GM19372 (cell line): ENCODE measurements around the gene CALML3.

Experiments
- ATAC-seq: cut with Tn5 transposase; IDR thresholded peaks from one replicate; pipeline ENCODE4 v1.9.1; 2021; ENCODE audit warnings: mild to moderate bottlenecking, low read depth, moderate library complexity; ENCODE audit not compliant: unreplicated experiment

The CALML3 gene

DNA sequence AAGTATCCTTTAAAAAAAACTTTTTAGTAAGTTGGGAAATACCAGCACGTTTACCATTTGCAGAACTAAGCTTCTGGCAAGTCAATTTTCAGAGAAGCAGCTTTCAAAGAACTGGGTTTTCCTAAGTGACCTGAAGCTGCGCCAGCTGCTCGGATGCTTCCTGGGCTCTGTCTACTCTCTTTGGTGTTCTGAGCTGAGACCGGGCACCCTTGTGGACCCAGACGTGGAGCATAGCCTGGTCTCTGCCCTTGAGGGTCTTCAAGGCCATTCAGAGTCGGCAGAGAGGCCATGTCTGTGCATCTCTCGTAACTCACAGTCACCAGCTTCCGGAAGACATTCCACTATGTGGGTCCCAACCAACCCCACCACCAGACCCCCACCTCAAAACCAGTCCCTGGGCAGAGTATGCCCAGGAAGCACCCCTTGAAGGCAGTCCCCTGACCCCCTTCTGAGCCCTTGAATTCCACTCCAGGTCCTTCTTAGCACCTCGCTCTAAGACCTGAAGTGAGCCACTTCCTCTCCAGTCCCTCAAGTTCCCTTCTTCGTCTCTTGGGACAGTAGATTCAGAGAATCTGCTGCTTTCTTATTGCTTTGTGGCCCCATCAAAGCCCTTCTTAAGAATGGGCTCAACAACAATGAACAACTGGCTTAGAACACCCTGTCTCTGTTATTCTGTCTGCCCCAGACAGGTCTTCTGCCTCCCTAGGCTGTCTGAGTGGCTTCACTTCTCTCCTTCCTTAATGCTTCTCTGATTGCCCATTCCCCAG lies 33.9 kb upstream of the CALML3 start:
- ATAC-seq = no peak

GRCh38 chr10:5491477-5491876 lies 33.3 kb upstream of the CALML3 start:
- no peak for ATAC-seq

GRCh38 chr10:5492322-5492855 lies 32.4 kb upstream of the CALML3 start:
- no peak for ATAC-seq

GRCh38 chr10:5492929-5493576 lies 31.7 kb upstream of the CALML3 start:
- no peak for ATAC-seq

GRCh38 chr10:5493691-5494090 lies 31.1 kb upstream of the CALML3 start:
- ATAC-seq = no peak

DNA sequence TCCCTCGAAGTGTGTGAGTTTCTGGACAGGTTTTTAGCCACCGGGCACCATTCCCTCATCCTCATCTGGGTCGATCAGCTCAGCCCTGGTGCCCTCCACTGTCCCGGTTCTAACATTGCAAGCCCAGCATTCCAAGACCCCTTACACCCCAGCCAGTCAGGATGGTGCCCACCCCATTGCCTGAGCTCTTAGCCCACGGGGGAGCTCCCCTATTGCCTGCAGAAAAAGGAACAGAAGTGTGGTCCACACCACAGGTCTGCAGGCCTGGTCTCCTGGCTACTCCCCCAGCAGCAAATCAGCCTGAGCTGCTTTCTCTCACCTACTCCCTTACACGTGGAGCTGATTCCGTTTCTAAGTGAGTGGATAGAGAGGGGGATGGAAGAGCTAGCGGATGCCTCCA lies 30.1 kb upstream of the CALML3 start:
- no peak for ATAC-seq

DNA sequence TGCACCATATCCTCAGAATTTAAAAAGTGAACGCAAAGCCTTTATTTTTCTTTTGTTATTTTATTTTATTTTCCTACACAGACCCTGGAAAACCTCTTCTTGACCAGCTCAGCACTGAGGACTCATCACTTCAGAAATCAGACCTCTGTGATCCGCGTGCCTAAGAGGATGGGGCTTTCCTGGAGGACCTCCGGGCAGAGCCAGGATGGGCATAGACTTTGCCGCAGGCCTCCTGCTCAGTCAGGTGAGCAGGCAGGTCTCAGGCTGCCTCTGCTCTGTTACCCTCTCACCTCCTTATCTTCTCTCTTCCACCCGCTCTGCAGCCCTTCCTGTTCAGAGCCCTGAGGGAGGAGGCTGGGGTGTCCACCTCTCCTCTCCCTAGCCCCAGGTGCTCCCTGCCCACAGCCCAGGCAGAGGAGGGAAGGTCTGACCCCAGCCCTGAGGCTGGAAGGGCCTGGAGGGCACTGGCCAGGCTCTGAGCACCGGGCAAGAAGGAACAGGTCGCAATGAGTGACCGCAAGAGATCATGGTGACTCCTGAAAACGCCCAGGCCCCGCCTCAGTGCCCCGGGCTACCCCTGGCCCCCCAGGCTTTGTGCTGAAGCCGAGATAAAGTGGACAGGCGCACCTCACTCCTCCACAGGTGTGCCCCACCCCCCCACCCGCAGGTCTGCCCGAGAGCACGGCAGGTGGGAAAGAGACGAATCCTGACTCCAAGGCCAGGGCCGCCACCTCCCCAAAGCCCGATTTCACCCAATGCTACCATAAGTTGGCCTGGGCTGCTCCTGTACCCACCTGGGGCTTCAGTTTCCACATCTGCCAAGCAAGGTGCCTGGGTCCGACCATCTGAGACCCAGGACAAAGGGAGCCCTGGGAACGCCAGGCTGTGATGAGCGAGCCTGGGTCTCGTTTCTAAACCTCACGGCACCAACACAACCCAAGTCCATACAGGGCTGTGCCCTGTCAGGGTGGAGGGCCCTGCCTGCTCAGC lies 28.2 kb upstream of the CALML3 start:
- no peak for ATAC-seq

DNA sequence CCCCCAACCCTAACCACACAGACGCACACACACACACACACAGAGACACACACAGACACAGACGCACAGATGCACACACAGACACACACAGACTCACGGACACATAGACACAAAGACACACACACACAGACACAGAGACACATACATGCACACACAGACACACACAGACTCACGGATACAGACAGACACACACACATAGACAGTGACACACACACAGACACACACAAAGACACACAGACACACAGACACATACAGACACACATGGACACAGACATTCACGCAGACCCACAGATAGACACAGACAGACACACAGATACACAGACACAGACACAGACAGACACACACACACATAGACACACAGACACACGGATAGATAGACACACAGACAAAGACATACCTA lies 27.5 kb upstream of the CALML3 start:
- ATAC-seq = no peak

DNA sequence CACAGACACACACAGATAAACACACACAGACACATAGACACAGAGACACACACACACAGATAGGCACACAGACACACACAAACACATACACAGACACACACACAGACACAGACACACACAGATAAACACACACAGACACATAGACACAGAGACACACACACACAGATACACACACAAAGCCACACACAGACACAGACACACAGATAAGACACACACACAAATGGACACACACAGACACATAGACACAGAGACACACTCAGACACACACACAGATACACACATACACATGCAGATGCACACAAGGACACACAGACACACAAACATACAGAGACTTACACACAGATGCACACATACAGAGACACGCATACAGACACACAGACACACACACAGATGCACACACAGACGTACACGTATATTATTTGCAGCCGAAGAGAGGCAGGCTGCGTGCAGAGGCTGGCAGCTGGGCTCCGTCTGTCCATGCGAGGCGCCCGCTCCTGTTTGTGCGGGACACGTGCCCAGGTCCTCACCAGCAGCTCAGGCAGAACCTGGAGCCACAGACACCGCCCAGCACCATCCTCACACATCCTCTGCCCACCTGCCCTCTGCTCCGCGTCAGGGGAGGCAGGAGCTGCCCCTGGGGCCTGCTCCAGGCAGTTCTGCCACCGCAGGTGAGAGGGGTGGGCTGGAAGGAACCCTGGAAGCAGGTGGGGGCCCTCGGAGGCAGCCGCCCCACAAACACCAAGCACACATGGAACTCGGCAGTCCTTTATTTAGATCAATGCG lies 26.6 kb upstream of the CALML3 start:
- ATAC-seq = no peak

- ATAC-seq = no peak
These were observed 25.8 kb upstream of the CALML3 start for GRCh38 chr10:5498791-5499492.

GRCh38 chr10:5499493-5500140 lies 25.1 kb upstream of the CALML3 start, which contains the start of gene CALML5:
TSS of gene CALML5 (minus strand) at chr10:5499570. CDS start at chr10:5499438, 132 bp downstream.
- ATAC-seq = no peak

DNA sequence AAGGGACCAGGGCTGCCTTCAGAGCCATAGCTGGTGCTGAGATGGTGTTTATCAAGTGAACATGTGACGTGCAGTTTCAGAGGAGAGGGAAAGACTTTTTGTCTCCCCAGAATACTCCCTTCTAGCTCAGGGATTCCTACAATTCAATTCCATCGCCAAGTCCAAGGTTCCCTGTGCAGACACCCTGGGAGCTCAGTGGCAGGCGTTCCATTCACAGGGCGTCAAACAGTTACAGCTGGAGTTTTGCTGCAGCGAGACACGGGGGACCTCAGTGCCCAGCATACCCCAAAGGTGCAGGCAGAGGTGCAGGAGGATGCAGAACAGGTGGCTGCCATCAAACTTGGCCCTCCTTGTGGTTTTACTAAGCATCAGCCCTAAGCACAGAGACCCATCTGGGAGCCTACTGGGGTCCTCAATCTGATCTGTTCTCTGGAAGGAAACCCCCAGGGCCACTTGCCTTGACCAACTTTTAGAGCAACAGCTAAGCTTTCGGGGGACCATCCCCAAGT lies 24.5 kb upstream of the CALML3 start:
- ATAC-seq = no peak

DNA sequence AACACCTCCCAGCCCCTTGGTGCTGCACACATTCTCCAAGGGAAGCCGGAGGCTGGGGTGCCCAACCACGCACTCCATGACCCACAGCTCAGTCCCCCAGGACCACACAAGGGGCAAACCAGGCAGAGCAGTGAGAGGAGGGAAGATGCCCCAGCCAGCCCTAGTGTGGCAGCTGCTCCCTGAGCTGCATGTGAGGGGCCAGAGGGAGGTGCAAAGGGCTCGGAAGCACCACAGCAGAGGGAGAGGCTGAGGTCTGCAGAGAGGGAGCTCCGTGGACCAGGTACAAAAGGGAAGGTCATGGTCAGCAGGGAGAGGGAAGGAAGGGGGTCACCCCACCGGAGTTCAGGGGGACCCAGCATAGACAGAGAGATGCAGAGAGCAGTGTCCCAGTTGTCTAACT lies 23.9 kb upstream of the CALML3 start:
- no peak for ATAC-seq

GRCh38 chr10:5502061-5502521 lies 22.7 kb upstream of the CALML3 start:
- ATAC-seq = no peak

GRCh38 chr10:5502571-5503476 lies 21.9 kb upstream of the CALML3 start:
- ATAC-seq = no peak

DNA sequence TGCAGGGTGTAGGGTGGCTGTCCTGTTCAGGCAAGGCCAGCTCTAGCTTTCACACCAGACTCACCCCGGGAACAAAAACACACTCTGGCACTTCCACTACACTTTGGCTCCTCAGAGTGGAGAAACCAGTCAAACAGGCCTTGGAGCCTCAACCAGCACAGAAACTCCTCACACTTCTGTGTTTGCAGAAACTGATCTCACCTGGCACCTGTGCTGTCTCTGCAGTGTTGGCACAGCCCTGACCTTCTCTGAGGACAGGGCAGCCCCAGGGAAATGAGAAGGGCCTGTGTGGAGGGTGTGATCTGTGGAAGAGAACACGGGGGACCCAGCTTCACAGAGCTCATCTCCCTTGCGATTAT lies 21.3 kb upstream of the CALML3 start:
- no peak for ATAC-seq
